Omental fat pad (tissue), 4 donors: ENCODE data around the gene GADD45A. TPM values are rescaled to one million over a fixed set of nuclear protein-coding genes. Genes with fewer than 3 reads are reported as not detected.

ENCODE experiments used
- ATAC-seq: fragments of 150-250 bp; one replicate; pipeline ENCODE4 v1.9.1; 2016; ENCODE audit warnings: mild to moderate bottlenecking, moderate library complexity; ENCODE audit not compliant: low FRiP score
- DNase-seq: peaks from one replicate; pipeline ENCODE4 v3.0.0-alpha.2; 2019; ENCODE audit warnings: low spot score
- small RNA-seq: library from RNA; depleted of rRNA; stranded (forward); fragments of <200 nt; gene quantifications from one replicate; pipeline ENCODE3, GENCODE V24; 2016
- total RNA-seq, 4 donors: library from RNA; depleted of rRNA; stranded (reverse); fragments of >200 nt; gene quantifications; one replicate each; pipeline ENCODE4 v1.1.0, GENCODE V29; 2016
- TF ChIP-seq, protein P1 (sequence below), 3 donors: fragments of 450-650 bp; IDR thresholded peaks; one replicate each; pipeline ENCODE4 v1.5.1; 2016 to 2017; ENCODE audit warnings: antibody characterized with exemption in 3 of 3, mild to moderate bottlenecking in 3 of 3, moderate library complexity in 2 of 3

GADD45A gene
- total RNA-seq, 4 donors from 2014 or later, result 31.7 to 115 (median 67.2) TPM

DNA sequence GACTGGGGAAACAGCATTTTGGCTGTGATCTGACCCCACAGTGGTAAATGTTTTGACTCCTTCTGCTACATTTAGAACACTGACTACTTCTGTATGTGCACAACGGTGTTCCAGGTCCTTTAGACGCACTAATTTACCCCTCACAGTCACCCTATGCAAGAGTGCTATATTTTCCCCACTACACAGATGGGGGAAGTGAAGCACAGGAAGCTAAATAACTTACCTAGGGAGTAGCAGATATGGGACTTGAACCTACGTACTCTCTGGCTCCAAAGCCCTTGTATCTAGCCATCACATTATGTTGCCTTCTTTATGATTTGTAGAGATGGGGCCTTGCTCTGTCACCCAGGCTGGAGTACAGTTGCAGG, 49.3 kb downstream of the GADD45A start:
- no peak for DNase-seq
- ATAC-seq, result no peak
- TF ChIP-seq, protein P1, sequence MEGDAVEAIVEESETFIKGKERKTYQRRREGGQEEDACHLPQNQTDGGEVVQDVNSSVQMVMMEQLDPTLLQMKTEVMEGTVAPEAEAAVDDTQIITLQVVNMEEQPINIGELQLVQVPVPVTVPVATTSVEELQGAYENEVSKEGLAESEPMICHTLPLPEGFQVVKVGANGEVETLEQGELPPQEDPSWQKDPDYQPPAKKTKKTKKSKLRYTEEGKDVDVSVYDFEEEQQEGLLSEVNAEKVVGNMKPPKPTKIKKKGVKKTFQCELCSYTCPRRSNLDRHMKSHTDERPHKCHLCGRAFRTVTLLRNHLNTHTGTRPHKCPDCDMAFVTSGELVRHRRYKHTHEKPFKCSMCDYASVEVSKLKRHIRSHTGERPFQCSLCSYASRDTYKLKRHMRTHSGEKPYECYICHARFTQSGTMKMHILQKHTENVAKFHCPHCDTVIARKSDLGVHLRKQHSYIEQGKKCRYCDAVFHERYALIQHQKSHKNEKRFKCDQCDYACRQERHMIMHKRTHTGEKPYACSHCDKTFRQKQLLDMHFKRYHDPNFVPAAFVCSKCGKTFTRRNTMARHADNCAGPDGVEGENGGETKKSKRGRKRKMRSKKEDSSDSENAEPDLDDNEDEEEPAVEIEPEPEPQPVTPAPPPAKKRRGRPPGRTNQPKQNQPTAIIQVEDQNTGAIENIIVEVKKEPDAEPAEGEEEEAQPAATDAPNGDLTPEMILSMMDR (IDR thresholded peaks at IDR 0.05), result no peak

GRCh38 chr1:67735206-67735605, 50.2 kb downstream of the GADD45A start:
- ATAC-seq (no peak), DNase-seq (no peak)
- TF ChIP-seq, protein P1 (IDR thresholded peaks at IDR 0.05), result no peak

DNA sequence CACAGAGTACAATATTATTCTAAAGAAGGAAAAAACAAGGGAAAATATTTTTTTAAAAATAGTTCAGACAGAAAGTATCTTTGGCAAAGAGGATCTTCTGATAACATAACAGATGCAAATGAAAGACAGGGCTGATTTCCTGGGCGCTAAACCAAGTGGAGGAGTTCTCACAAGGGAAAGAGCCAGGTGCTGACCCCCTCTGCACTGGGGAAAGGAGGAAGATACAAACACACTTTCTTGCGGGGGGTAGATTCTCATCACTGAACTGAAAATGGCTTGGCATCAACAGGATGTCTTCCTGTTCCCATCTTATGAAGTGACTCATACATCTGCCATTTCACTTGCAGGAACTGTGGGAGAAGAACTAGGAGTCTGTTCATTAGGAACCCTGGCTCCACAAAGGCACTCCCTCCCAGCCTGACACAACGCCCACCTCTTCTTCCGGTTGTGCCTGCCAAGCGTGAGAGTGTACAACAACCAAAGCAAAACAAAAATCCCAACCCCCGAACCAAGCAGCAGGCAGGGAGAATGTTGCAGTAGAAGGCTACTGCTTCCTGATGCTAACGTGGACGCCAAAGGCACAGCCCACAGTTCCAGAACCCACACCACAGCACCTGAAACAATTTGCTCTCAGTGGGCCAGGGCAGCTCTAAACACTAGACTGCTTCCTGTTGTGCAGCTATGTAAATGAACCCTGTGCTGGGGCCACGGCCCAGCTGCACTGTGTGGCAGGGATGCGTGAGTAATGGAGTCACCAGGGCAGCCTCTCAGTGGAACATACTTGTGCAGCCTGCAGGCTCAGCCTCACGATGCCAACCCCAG, 51.0 kb downstream of the GADD45A start:
- TF ChIP-seq, protein P1 (IDR thresholded peaks at IDR 0.05), result no peak
- peak; percentile 67 for DNase-seq
- ATAC-seq, result peak; percentile 92

- TF ChIP-seq, protein P1 (IDR thresholded peaks at IDR 0.05), result no peak
- ATAC-seq (no peak), DNase-seq (no peak)
Observed at GRCh38 chr1:67736750-67737149, 51.7 kb downstream of the GADD45A start.

DNA sequence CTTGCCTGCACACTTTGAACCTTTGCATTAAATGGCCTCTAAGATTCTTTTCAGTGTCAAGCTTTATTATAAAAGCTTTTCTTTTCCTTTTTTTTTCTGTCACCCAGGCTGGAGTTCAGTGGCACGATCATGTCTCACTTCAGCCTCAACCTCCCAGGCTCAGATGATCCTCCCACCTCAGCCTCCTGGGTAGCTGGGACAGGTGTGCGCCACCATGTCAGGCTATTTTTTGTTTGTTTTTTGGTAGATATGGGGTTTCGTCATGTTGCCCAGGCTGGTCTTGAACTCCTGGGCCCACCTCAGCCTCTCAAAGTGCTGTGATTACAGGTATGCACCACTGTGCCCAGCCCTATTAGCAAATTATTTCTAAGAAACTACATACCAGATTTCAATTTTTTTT, 52.9 kb downstream of the GADD45A start:
- TF ChIP-seq, protein P1 (IDR thresholded peaks at IDR 0.05), result no peak
- DNase-seq (no peak), ATAC-seq (no peak)

Small RNA genes within 50 kb of the gene (small RNA-seq; reads per million reads assigned to genes)
- not detected for gene RN7SL392P

Other genes with a start within 250 kb of the GADD45A start
- gene GNG12, start 148.3 kb downstream of the GADD45A start, total RNA-seq, result 100 to 1,000 TPM in 2 of 4 donors, 10 to 100 TPM in 2; 77.0 to 117 (median 94.5) TPM